Activated B cell treated with CpG ODN at 0.5 μM for 24 hours (primary cell): ENCODE data around the gene NEURL3. TPM values are rescaled to one million over a fixed set of nuclear protein-coding genes. Genes with fewer than 3 reads are reported as not detected.
A peak's percentile ranks its signal among the peaks of the same experiment; 100 is the strongest.

Experiments
- ATAC-seq: fragments of 200-7000 bp; cut with Tn5 transposase; one replicate; pipeline ENCODE4 v1.10.0; 2021; ENCODE audit warnings: low read depth, mild to moderate bottlenecking, moderate library complexity
- CTCF ChIA-PET: fragments of 350-600 bp; sonication (Branson Sonifier 250); formaldehyde crosslinking; loops from one replicate; lab custom pipeline; 2021; ENCODE audit warnings: antibody characterized with exemption; lab: Charles Lee
- POLR2A ChIA-PET: fragments of 350-600 bp; sonication (Branson Sonifier 250); formaldehyde crosslinking; loops from one replicate; lab custom pipeline; 2021; ENCODE audit warnings: antibody characterized with exemption; lab: Charles Lee
- DNase-seq: peaks from one replicate; pipeline ENCODE4 v3.0.0; 2022
- H3K27ac Mint-ChIP-seq: one replicate; pipeline ENCODE4 v1.8.0; 2020; ENCODE audit warnings: mixed read lengths
- H3K27me3 Mint-ChIP-seq: one replicate; pipeline ENCODE4 v1.8.0; 2021; ENCODE audit warnings: mixed read lengths
- H3K36me3 Mint-ChIP-seq: one replicate; pipeline ENCODE4 v1.8.0; 2021; ENCODE audit warnings: low read depth, mixed read lengths
- H3K4me1 Mint-ChIP-seq: one replicate; pipeline ENCODE4 v1.8.0; 2021; ENCODE audit warnings: mixed read lengths
- H3K4me3 Mint-ChIP-seq: one replicate; pipeline ENCODE4 v1.8.0; 2020; ENCODE audit warnings: mild to moderate bottlenecking, mixed read lengths
- H3K9me3 Mint-ChIP-seq: one replicate; pipeline ENCODE4 v1.8.0; 2020; ENCODE audit warnings: mixed read lengths
- intact Hi-C: fragments of 100-400 bp; cut with micrococcal nuclease; formaldehyde crosslinking; loops from one replicate; pipeline ENCODE4 v1.15.1; 2024
- total RNA-seq: library from RNA; stranded (reverse); gene quantifications from 2 replicates; pipeline ENCODE4 v1.2.3, GENCODE V29; 2022
- TF ChIP-seq, protein P1 (sequence below): fragments of 200-600 bp; IDR thresholded peaks from one replicate; pipeline ENCODE4 v1.8.0; 2022; ENCODE audit warnings: antibody characterized with exemption, mild to moderate bottlenecking

NEURL3 gene
- total RNA-seq, 1 donor from 2014 or later, result not detected

GRCh38 chr2:96539215-96539920 lies 34.2 kb upstream of the NEURL3 start:
- ChIA-PET CTCF (interaction anchor here (0.8 to 4.4 kb wide), 5 partner anchors 11 to 262 kb away, joined by 3 to 34 read pairs (median 4); no protein-coding TSS in a partner anchor), POLR2A (interaction anchor here (0.5 to 5.6 kb wide), 7 partner anchors 11 to 394 kb away, joined by 3 to 161 read pairs (median 5); partner anchors contain the start of genes DUSP2, NCAPH and STARD7)
- Mint-ChIP-seq H3K4me1 (peaks cover 49% of the 10 kb centered on the region), H3K9me3 (no peaks in the 10 kb centered on the region), H3K27ac (peak overlapping the region; percentile 86), H3K4me3 (peak overlapping the region; percentile 91), H3K27me3 (no peaks in the 10 kb centered on the region), H3K36me3 (peaks cover 43% of the 10 kb centered on the region)
- DNase-seq (peak; percentile 16), ATAC-seq (no peak)
- intact Hi-C loops, result loop anchor here (2.0 to 5.0 kb wide), 8 partner anchors 15 to 392 kb away; partner anchors contain the start of genes ANKRD39, CIAO1, DUSP2 and NCAPH
- TF ChIP-seq, protein P1, sequence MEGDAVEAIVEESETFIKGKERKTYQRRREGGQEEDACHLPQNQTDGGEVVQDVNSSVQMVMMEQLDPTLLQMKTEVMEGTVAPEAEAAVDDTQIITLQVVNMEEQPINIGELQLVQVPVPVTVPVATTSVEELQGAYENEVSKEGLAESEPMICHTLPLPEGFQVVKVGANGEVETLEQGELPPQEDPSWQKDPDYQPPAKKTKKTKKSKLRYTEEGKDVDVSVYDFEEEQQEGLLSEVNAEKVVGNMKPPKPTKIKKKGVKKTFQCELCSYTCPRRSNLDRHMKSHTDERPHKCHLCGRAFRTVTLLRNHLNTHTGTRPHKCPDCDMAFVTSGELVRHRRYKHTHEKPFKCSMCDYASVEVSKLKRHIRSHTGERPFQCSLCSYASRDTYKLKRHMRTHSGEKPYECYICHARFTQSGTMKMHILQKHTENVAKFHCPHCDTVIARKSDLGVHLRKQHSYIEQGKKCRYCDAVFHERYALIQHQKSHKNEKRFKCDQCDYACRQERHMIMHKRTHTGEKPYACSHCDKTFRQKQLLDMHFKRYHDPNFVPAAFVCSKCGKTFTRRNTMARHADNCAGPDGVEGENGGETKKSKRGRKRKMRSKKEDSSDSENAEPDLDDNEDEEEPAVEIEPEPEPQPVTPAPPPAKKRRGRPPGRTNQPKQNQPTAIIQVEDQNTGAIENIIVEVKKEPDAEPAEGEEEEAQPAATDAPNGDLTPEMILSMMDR, result no peak

GRCh38 chr2:96538487-96539214 lies 33.5 kb upstream of the NEURL3 start:
- no peaks in the 10 kb centered on the region for H3K27me3 Mint-ChIP-seq
- TF ChIP-seq, protein P1, result no peak
- POLR2A ChIA-PET, result interaction anchor here (0.6 to 5.6 kb wide), 9 partner anchors 8 to 412 kb away, joined by 3 to 161 read pairs (median 5); partner anchors contain the start of genes DUSP2, NCAPH and STARD7

DNA sequence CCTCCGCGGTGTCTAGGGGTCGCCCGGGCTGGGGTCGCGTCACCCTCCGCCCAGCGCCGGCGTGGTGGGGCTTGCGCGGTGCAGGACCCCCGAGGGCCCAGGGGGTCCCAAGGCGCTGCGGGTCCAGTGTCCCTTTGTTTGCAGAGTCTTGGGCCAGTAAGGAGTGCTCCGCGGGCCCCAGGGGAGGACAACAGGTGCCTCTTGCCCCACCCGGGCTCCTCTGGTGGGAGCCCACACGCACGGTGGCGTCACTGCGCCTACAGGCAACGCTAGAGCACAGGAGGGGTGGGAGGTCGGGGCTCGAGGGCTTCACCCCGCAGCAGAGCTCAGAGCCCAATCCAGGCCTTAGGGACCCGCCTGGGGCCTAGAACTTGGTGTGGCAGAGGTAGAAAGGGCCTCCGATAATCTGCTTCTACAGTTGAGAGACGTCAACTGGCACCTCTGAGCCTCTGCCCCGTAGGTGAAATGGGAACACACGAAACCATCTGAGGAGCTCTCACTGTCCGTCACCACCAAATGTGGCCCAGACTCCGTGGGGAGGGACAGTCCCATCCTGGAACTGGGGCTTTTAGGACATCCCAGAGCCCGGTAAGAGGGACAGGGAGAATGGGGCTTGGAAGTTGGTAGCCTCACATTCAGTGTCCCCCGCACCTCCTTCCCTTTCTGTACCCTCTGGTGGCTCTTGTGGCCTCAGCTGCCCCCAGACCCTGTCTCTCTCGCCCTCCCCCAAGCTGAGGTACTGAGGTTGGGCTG lies 32.8 kb upstream of the NEURL3 start:
- DNase-seq (peak; percentile 51), ATAC-seq (peak; percentile 20)
- TF ChIP-seq, protein P1, result no peak
- intact Hi-C loops, result loop anchor here (1.0 to 5.0 kb wide), 12 partner anchors 13 to 391 kb away; partner anchors contain the start of genes ANKRD39, CIAO1, DUSP2 and NCAPH
- peak overlapping the region; percentile 86 for H3K27ac Mint-ChIP-seq
- H3K9me3 Mint-ChIP-seq, result no peaks in the 10 kb centered on the region
- ChIA-PET CTCF (interaction anchor here (0.8 to 4.4 kb wide), 6 partner anchors 9 to 263 kb away, joined by 3 to 34 read pairs (median 6); no protein-coding TSS in a partner anchor), POLR2A (interaction anchor here (0.6 to 5.6 kb wide), 11 partner anchors 9 to 412 kb away, joined by 3 to 161 read pairs (median 5); partner anchors contain the start of genes CIAO1, DUSP2, KANSL3 and NCAPH)
- peaks cover 46% of the 10 kb centered on the region for H3K4me1 Mint-ChIP-seq
- H3K27me3 Mint-ChIP-seq, result no peaks in the 10 kb centered on the region
- H3K36me3 Mint-ChIP-seq, result peaks cover 29% of the 10 kb centered on the region
- peak overlapping the region; percentile 91 for H3K4me3 Mint-ChIP-seq

More at GRCh38 chr2:96538487-96539214, 33.5 kb upstream of the NEURL3 start:
- CTCF ChIA-PET, result interaction anchor here (0.8 to 4.4 kb wide), 6 partner anchors 10 to 262 kb away, joined by 3 to 34 read pairs (median 6); no protein-coding TSS in a partner anchor
- DNase-seq (peak; percentile 55), ATAC-seq (peak; percentile 5)
- Mint-ChIP-seq H3K9me3 (no peaks in the 10 kb centered on the region), H3K4me1 (peaks cover 46% of the 10 kb centered on the region), H3K4me3 (peak overlapping the region; percentile 91), H3K36me3 (peaks cover 35% of the 10 kb centered on the region), H3K27ac (peak overlapping the region; percentile 86)
- intact Hi-C loops, result loop anchor here (1.0 to 5.0 kb wide), 9 partner anchors 14 to 391 kb away; partner anchors contain the start of genes ANKRD39, CIAO1, DUSP2 and NCAPH

DNA sequence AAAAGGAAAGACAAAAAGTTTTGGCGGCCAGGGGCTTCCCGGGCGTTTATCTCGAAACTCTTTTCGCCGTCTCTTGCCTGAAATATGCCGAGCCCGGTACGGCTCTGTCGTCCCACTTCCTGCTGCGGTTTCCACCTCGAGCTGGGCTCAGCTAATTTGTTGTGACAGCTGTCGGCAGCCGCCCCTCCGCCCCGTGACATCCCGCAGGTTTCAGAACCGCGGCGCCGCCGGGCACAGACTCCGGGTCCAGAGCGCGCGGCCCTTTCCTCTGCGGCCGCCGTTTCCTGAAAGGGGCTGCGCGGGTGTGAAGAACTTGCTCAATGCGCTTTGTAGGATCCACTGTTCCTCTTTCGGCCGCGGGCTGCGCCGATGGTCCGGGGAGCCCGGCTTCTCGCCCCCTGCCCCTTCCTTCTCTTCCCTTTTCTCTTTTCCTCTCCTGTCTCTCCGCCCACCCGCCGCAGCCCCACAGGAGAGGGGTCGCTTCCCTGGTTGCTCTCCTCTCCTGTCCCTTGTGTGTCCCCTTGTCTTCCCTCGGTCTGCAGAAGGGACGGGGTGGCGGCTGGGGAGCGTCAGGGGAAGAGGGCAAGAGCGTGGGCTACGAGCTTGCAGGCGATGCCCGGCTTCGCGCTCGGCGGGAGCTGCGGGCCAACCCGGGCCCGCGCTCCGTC lies 32.0 kb upstream of the NEURL3 start:
- intact Hi-C loops, result loop anchor here (2.0 to 5.0 kb wide), 9 partner anchors 28 to 390 kb away; partner anchors contain the start of genes ANKRD39, CIAO1, DUSP2 and NCAPH
- DNase-seq, result peak; percentile 75
- peak; percentile 46 for ATAC-seq
- peaks cover 24% of the 10 kb centered on the region for H3K36me3 Mint-ChIP-seq
- no peaks in the 10 kb centered on the region for H3K27me3 Mint-ChIP-seq
- peak overlapping the region; percentile 90 for H3K27ac Mint-ChIP-seq
- TF ChIP-seq, protein P1, result no peak
- ChIA-PET POLR2A (interaction anchor here (0.5 to 5.6 kb wide), 14 partner anchors 9 to 1113 kb away, joined by 3 to 161 read pairs (median 4); partner anchors contain the start of genes CIAO1, DUSP2, KANSL3 and NCAPH), CTCF (interaction anchor here (2.6 to 4.4 kb wide), 2 partner anchors 8 to 17 kb away, joined by 11 to 34 read pairs; no protein-coding TSS in a partner anchor)
- peak overlapping the region; percentile 91 for H3K4me3 Mint-ChIP-seq
- peaks cover 49% of the 10 kb centered on the region for H3K4me1 Mint-ChIP-seq
- no peaks in the 10 kb centered on the region for H3K9me3 Mint-ChIP-seq
